Activated T-helper 1 cell treated with anti-CD3 and anti-CD28 coated beads, Interleukin-12 subunit alpha, Interleukin-12 subunit beta, Interleukin-2, Interleukin-4 antibody, amounts not matched to agents 30 ng/mL and 10 ng/mL and 1 ng/mL, durations not matched to agents 14 hours and 24 hours and 36 hours (primary cell): ENCODE data around the gene SUSD1. TPM values are rescaled to one million over a fixed set of nuclear protein-coding genes. Genes with fewer than 3 reads are reported as not detected.
"Not testable (repeated sequence)": the region's sequence is repeated elsewhere in the genome, so short reads cannot be mapped to it uniquely, and the experiment has no call there.

Source experiments
- DNase-seq: peaks from one replicate; pipeline ENCODE4 v3.0.0; 2021; ENCODE audit warnings: low spot score
- H3K27ac Mint-ChIP-seq: one replicate; pipeline ENCODE4 v1.8.0; 2021; ENCODE audit warnings: mild to moderate bottlenecking, mixed read lengths
- H3K27me3 Mint-ChIP-seq: one replicate; pipeline ENCODE4 v1.8.0; 2022; ENCODE audit warnings: mild to moderate bottlenecking, moderate library complexity, mixed read lengths; ENCODE audit not compliant: insufficient read depth
- H3K36me3 Mint-ChIP-seq: one replicate; pipeline ENCODE4 v1.8.0; 2021; ENCODE audit warnings: low read depth, mixed read lengths
- H3K4me1 Mint-ChIP-seq: one replicate; pipeline ENCODE4 v1.8.0; 2021; ENCODE audit warnings: low read depth, mixed read lengths
- H3K4me3 Mint-ChIP-seq: one replicate; pipeline ENCODE4 v1.8.0; 2021; ENCODE audit warnings: mild to moderate bottlenecking, moderate library complexity, mixed read lengths
- H3K9me3 Mint-ChIP-seq: one replicate; pipeline ENCODE4 v1.8.0; 2021; ENCODE audit warnings: mixed read lengths
- intact Hi-C: fragments of 100-400 bp; cut with micrococcal nuclease; formaldehyde crosslinking; loops from one replicate; pipeline ENCODE4 v1.15.1; 2024
- total RNA-seq: library from RNA; stranded (reverse); gene quantifications from 2 replicates; pipeline ENCODE4 v1.2.3, GENCODE V29; 2022

Gene SUSD1
- 3.7 and 4.5 TPM in 2 replicates for total RNA-seq

DNA sequence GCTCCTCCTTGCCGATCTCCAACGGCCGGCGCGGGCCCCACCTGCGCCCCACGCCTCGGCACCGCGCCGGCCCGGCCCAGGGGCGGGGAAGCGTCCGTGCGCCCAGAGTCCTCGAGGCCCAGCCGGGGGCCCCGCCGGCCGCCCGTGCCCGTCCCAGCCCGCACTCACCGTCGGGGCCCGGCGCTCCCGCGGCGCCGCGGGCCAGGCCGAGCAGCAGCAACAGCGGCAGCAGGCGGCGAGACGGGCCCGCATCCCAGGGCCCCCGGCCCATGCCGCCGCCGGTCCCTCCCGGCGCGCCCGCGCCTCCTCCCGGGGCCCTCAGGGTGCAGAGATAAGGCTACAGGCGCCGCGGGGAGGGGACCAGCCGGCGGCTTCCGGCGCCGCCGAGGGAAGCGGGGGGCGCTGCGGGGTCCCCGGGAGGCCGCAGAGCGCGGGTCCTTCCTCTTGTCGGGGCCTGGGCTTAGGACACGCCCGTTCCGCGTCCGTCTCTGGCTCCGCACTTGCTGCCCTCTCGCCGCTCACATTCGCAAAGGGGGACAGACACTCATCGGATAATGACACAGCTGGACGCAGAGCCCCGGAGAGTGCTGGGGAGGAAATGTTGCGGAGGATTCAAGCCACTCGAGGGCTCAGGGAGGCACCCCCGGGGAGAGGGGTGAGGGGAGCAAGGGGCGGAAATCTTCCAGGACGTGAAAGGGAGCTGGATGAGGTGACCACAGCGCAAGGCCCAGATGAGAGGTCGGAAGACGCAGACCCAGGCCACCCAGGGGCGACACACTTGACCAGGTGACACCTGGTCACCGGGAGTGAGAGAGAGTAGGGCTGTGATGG lies at the start of gene SUSD1:
TSS of gene SUSD1 (minus strand) at position 333 of the 831 bp plus-strand sequence. CDS start at position 271, 62 bp downstream.
- Mint-ChIP-seq H3K9me3 (no peaks in the 10 kb centered on the region), H3K36me3 (peaks cover 21% of the 10 kb centered on the region), H3K4me3 (peak within 1 kb of the TSS; percentile 88), H3K4me1 (peaks cover 78% of the 10 kb centered on the region), H3K27ac (peak within 1 kb of the TSS; percentile 93), H3K27me3 (no peaks in the 10 kb centered on the region)
- intact Hi-C loops = loop anchor here (1.0 to 10.0 kb wide), 7 partner anchors 159 to 693 kb away; partner anchors contain the start of genes DNAJC25, ECPAS, GNG10 and SNX30
- DNase-seq = peak; percentile 35

DNA sequence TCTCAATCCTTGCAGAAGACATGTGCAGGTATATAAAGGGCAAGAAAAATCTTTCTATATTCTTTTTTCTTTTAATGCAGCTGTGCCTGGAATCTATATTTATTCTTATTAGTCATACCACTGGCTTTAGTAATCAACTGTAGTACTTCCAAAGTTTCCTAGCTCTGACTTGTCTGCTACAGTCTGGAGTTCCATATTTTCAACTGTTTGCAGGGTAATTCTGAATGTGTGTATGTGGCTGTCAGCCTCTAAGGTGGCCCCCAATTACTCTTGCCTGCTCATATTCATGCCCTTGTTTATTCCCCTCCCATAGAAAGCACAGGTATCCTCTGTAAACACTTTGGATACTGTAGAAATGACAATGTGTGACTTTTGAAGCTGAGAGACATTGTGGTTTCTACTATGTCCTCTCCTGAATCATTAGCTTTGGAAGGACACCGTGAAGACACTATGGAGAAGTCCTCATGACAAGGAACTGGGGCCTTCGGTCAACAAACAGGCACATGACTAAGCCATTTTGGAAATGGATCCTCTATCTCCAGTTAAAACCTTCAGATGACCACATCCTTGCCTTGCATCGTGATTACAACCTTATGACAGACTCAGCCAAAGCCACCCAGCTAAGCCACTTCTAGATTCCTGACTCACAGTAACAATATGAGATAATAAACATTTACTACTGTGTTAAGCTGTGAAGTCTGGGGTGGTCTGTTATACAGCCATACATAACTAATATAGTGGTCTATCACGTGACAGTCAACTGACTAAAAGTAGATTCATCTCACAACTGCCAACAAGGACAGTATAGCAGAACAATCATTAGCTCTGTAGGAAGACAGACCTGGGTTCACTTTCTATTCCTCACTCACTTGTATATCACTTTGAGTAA lies 49.5 kb upstream of the SUSD1 start:
- intact Hi-C loops = no loop called here
- Mint-ChIP-seq H3K27me3 (no peaks in the 10 kb centered on the region), H3K4me1 (peaks cover 19% of the 10 kb centered on the region), H3K36me3 (peaks cover 58% of the 10 kb centered on the region), H3K9me3 (no peaks in the 10 kb centered on the region), H3K4me3 (no peak overlapping the region), H3K27ac (no peak overlapping the region)
- no peak for DNase-seq

DNA sequence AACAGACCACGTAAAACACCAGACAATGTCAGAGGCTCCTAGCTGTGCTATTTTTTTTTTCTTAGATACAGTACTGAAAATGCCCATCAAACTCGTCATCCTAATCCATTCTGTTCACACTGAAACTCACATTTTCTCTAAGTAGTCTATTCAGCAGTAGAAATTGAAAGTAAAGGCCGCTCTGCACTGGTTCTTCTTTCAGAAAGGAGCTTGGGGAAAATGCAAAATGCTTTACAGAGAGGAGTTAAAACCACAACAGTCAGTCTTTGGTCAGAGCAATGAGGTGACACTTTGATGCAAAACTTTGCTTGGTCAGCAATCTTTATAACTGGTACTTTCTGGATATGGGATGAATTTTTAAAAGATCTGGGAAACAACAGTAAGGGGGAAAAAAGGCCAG lies 43.8 kb upstream of the SUSD1 start:
- Mint-ChIP-seq H3K9me3 (no peaks in the 10 kb centered on the region), H3K36me3 (peaks cover 38% of the 10 kb centered on the region)
- intact Hi-C loops = loop anchor here (1.0 to 10.0 kb wide), 6 partner anchors 39 to 304 kb away; partner anchors contain the start of gene PTBP3

DNA sequence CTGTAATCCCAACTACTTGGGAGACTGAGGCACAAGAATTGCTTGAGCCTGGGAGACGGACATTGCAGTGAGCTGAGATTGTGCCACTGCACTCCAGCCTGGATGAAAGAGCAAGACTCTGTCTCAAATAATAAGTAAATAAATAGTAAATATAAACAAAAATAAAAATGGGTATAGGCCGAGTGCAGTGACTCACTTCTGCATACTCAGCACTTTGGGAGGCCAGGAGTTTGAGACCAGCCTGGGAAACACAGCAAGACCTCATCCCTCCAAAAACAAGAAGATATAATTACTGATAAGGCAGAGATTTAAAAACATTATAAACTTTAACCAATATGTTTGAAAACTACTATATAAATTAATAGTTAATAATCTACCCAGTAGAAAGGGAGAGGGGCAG lies 37.8 kb upstream of the SUSD1 start:
- peaks cover 3% of the 10 kb centered on the region for H3K4me1 Mint-ChIP-seq
- H3K27ac Mint-ChIP-seq = no peak overlapping the region
- no peaks in the 10 kb centered on the region for H3K27me3 Mint-ChIP-seq
- H3K36me3 Mint-ChIP-seq = peaks cover 43% of the 10 kb centered on the region
- H3K9me3 Mint-ChIP-seq = peaks cover 12% of the 10 kb centered on the region
- DNase-seq = no peak
- intact Hi-C loops = loop anchor here (10.0 kb wide), 1 partner anchor 298 kb away; no protein-coding TSS in a partner anchor
- no peak overlapping the region for H3K4me3 Mint-ChIP-seq

More for the DNA sequence above, 43.8 kb upstream of the SUSD1 start:
- Mint-ChIP-seq H3K27ac (peak overlapping the region; percentile 70), H3K4me1 (peaks cover 26% of the 10 kb centered on the region), H3K27me3 (no peaks in the 10 kb centered on the region), H3K4me3 (peak overlapping the region; percentile 19)
- peak; percentile 9 for DNase-seq

DNA sequence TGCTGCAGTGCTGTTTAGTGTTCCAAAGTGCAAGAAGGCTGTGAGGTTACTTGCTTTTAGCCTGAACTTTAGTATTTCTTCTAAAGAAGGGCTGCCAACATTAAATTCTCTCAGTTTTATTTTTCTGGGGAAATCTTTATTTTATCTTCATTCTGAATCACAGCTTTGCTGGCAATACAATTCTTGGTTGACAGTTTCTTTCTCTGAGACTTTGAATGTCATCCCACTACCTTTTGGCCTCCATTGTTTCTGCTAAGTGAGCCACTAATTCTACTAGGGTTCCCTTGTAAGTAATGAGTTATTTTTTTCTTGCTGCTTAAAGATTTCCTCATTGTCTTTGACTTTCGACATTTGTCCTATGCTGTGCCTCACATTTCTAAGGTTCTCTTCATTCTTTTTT lies 32.4 kb upstream of the SUSD1 start:
- no peak for DNase-seq
- H3K27ac Mint-ChIP-seq = no peak overlapping the region
- intact Hi-C loops = no loop called here
- peaks cover 17% of the 10 kb centered on the region for H3K9me3 Mint-ChIP-seq
- no peaks in the 10 kb centered on the region for H3K27me3 Mint-ChIP-seq
- H3K4me3 Mint-ChIP-seq = no peak overlapping the region
- peaks cover 55% of the 10 kb centered on the region for H3K36me3 Mint-ChIP-seq
- H3K4me1 Mint-ChIP-seq = no peaks in the 10 kb centered on the region

DNA sequence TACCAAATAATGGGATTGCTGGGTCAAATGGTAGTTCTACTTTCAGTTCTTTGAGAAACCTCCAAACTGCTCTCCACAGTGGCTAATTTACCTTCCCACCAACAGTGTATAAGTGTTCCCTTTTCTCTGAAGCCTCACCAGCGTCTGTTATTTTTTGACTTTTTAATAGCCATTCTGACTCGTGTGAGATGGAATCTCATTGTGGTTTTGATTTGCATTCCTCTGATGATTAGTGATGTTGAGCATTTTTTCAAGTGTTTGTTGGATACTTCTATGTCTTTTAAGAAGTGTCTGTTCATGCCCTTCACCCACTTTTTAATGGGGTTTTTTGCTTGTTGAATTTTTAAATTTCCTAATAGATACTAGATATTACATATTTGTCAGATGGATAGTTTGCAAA lies 28.4 kb upstream of the SUSD1 start:
- no peak for DNase-seq
- H3K27me3 Mint-ChIP-seq = no peaks in the 10 kb centered on the region
- intact Hi-C loops = no loop called here
- no peak overlapping the region for H3K27ac Mint-ChIP-seq
- H3K4me1 Mint-ChIP-seq = peaks cover 5% of the 10 kb centered on the region
- peaks cover 14% of the 10 kb centered on the region for H3K9me3 Mint-ChIP-seq
- peaks cover 38% of the 10 kb centered on the region for H3K36me3 Mint-ChIP-seq
- H3K4me3 Mint-ChIP-seq = no peak overlapping the region

DNA sequence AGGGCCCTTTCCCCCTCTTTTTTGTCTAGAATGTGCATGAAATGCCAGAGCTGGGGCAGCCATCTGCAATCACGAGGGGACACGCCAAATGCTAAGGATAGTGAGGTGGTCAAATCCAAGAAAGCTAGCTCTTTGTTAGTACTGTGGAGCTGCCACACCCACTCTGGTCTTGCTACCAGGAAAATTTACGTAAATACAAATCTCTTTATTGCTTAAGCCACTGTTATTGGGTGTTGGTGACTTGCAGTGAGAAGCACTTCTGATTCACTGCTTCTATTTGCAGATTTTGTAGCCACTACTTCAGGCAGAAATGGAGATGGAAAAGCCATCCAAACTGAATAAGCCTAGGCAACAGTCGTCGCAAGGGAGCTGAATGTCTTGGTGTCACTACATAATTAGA lies 25.6 kb upstream of the SUSD1 start:
- Mint-ChIP-seq H3K4me3 (no peak overlapping the region), H3K36me3 (peaks cover 20% of the 10 kb centered on the region), H3K4me1 (peaks cover 5% of the 10 kb centered on the region), H3K27ac (no peak overlapping the region), H3K27me3 (peaks cover under 1% of the 10 kb centered on the region), H3K9me3 (peaks cover 3% of the 10 kb centered on the region)
- intact Hi-C loops = no loop called here
- DNase-seq = no peak

DNA sequence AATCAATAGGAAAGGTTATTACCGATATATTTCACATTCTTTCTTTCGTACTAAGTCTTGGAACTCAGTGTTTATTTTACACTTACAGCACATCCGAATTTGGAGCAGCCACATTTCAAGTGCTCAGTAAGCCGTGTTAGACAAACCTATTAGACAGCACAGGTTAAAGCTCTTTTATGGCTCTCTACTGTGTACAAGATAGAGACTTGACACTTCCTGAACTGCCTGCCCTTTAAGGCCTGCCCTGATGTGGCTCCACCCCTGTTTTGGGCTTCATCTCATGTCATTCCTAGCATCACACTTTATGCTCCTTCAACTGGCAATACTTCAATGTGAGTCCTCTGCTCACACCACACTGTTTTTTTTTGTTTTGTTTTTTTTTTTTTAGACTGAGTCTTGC lies 23.5 kb upstream of the SUSD1 start:
- H3K27ac Mint-ChIP-seq = no peak overlapping the region

DNA sequence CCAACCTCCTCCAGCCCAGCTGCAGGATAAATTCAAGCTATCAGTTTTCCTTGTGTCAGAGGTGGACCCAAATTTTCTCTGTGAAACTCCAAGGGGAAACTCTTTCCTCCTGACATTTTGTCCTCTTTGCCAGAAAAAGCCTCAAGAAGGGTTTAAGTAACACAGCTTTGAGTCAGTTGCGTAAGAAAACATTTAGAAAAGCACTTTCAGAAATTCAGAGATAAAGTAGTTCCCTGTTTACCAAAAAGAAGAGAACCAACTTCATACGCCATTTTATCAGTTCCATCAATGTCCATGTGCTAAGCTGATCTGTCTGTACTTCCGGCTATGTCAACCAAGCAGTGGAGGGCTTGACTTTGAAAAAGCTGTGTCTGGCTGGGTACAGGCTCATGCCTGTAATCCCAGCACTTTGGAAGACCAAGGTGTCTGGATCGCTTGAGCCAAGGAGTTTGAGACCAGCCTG lies 19.9 kb upstream of the SUSD1 start:
- intact Hi-C loops = no loop called here
- peaks cover 6% of the 10 kb centered on the region for H3K9me3 Mint-ChIP-seq
- peaks cover 10% of the 10 kb centered on the region for H3K36me3 Mint-ChIP-seq
- H3K27ac Mint-ChIP-seq = no peak overlapping the region
- peaks cover 2% of the 10 kb centered on the region for H3K27me3 Mint-ChIP-seq
- H3K4me3 Mint-ChIP-seq = no peak overlapping the region
- DNase-seq = no peak
- peaks cover 5% of the 10 kb centered on the region for H3K4me1 Mint-ChIP-seq

More for the DNA sequence above, 23.5 kb upstream of the SUSD1 start:
- peaks cover 11% of the 10 kb centered on the region for H3K36me3 Mint-ChIP-seq
- H3K4me3 Mint-ChIP-seq = no peak overlapping the region
- H3K4me1 Mint-ChIP-seq = peaks cover 5% of the 10 kb centered on the region
- no peak for DNase-seq
- peaks cover 2% of the 10 kb centered on the region for H3K27me3 Mint-ChIP-seq
- intact Hi-C loops = no loop called here
- peaks cover 3% of the 10 kb centered on the region for H3K9me3 Mint-ChIP-seq

DNA sequence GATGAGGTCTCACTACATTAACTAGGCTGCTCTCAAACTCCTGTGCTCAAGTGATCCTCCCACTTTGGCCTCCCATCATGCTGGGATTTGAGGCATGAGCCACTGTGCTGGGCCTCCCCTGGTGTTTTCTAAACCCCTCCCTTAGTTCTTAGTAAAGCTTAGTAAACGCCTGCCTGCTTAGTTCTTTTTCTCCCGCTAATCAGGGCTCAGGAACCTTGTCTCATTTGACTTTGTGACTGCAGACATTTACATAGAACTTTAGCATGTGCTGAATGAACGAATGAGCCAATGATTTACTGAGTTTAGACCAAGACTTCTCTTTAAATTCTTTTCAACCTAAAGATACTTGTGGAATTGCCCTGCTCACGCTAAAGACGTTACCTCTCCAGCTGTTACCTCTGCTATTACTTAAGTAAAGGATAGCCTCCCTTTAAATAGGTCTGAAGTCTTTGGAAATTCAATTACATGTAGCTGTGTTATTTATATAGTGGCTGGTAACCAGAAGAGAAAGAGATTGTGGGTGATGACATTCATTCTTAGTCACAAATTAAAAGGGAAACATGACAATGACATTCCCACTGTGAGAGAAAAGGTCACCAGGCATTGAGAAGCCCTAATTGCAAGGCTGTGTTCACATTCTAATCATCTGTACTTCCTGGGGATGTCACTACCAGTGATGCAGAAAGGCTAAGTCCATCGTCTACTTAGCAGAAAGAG lies 18.6 kb upstream of the SUSD1 start:
- Mint-ChIP-seq H3K4me3 (no peak overlapping the region), H3K27ac (no peak overlapping the region), H3K9me3 (peaks cover 6% of the 10 kb centered on the region), H3K27me3 (peaks cover 2% of the 10 kb centered on the region), H3K4me1 (no peaks in the 10 kb centered on the region), H3K36me3 (peaks cover 7% of the 10 kb centered on the region)
- DNase-seq = no peak
- intact Hi-C loops = no loop called here

DNA sequence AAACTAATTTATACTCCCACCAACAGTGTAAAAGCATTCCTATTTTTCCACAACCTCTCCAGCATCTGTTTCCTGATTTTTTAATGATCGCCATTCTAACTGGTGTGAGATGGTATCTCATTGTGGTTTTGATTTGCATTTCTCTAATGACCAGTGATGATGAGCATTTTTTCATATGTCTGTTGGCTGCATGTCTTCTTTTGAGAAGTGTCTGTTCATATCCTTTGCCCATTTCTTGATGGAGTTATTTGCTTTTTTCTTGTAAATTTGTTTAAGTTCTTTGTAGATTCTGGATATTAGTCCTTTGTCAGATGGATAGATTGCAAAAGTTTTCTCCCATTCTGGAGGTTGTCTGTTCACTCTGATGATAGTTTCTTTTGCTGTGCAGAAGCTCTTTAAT lies 15.2 kb upstream of the SUSD1 start:
- H3K4me3 Mint-ChIP-seq, H3K4me1 Mint-ChIP-seq, DNase-seq, H3K36me3 Mint-ChIP-seq, intact Hi-C loops, H3K27me3 Mint-ChIP-seq, H3K9me3 Mint-ChIP-seq, H3K27ac Mint-ChIP-seq: not testable (repeated sequence)

DNA sequence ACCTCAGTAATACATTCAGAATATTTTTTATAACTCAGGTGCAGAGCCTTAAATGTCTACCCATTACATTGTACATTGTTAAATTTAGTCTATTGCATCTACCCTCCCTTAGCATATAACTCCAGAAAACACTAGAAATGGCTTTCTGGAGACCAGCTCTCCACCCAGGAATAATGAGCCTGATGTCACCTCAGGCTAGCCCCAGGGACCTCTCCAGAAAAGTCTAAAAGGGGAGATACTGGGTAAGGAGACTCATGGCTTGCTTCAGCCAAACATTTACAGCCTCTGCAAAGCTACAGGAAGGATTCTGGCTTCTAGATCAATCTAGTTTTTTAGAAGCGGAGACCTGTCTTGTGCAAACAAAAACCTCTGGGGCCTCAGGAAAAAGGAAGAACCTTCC lies 13.8 kb upstream of the SUSD1 start:
- intact Hi-C loops = no loop called here
- no peaks in the 10 kb centered on the region for H3K27me3 Mint-ChIP-seq
- H3K27ac Mint-ChIP-seq = no peak overlapping the region
- no peak overlapping the region for H3K4me3 Mint-ChIP-seq
- no peak for DNase-seq
- H3K4me1 Mint-ChIP-seq = no peaks in the 10 kb centered on the region
- peaks cover 7% of the 10 kb centered on the region for H3K36me3 Mint-ChIP-seq
- peaks cover 6% of the 10 kb centered on the region for H3K9me3 Mint-ChIP-seq
